Kidney tubule cell (primary cell): ENCODE measurements around the gene CCR5.

Experiments
- DNase-seq: peaks from one replicate; pipeline ENCODE4 v3.0.0-alpha.2; 2018; ENCODE audit warnings: low spot score

Gene CCR5

DNA sequence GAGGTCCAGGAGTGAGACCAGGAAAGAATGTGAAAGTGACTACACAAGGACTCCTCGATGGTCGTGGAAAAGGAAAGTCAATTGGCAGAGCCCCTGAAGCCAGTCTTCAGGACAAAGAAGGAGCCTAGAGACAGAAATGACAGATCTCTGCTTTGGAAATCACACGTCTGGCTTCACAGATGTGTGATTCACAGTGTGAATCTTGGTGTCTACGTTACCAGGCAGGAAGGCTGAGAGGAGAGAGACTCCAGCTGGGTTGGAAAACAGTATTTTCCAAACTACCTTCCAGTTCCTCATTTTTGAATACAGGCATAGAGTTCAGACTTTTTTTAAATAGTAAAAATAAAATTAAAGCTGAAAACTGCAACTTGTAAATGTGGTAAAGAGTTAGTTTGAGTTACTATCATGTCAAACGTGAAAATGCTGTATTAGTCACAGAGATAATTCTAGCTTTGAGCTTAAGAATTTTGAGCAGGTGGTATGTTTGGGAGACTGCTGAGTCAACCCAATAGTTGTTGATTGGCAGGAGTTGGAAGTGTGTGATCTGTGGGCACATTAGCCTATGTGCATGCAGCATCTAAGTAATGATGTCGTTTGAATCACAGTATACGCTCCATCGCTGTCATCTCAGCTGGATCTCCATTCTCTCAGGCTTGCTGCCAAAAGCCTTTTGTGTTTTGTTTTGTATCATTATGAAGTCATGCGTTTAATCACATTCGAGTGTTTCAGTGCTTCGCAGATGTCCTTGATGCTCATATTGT lies 10.8 kb upstream of the CCR5 start:
- peak; percentile 81 for DNase-seq

DNA sequence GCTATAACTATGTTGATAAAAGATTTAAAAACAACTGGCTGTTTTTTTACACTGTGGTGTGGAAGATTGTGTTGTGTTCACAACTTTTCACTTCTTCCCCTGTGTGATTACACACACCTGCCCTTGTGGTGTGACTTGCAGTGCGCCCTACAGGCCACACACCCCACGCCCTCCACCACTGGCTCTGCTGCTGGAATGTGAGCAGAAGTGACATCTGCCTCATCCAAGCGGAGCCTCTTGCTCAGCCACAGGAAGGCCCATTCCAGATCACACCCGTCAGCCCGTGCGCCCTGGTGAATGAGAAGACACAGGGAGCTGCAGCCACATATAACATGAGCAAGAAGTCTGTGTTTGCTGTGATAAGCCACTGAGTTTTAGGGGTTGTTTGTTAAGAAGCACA lies 9.8 kb upstream of the CCR5 start:
- DNase-seq, result peak; percentile 17

DNA sequence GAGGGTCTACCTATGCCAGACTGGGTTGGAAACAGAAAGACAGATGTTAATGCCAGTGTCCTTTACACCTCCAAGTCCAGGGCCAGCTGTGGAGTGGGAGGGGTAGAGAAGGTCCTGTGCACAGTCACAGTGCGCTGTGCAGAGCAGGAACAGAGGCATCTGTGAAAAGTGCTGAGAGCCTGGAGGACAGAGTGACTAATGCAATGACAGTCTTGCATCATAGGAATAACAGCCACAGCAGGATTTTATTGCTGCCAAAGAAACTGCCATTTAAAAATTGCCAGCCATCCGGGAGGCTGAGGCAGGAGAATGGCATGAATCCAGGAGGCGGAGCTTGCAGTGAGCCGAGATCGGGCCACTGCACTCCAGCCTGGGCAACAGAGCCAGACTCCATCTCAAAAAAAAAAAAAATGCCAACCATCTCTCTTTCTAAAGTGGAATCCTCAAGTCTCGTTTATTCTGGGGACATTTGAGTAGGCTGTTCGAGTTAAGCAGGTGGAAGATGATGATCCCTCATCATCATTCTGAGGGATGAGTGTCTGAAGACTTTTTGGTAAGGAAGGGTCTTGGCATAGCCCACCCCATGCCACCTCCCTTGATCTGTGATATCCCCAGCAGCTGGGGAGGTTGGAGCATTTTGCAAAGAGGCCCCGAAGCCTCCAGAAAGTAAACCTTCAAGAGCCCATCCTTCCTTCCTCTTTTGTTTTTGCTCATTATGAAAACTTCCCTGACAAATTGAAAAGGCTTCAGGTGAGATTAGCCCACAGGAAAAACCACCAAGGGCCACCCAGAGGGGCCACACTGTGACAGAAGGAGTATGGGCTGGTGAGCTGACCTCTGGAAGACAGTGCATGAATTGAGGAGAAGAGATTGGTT lies 9.1 kb upstream of the CCR5 start:
- DNase-seq, result peak; percentile 69

DNA sequence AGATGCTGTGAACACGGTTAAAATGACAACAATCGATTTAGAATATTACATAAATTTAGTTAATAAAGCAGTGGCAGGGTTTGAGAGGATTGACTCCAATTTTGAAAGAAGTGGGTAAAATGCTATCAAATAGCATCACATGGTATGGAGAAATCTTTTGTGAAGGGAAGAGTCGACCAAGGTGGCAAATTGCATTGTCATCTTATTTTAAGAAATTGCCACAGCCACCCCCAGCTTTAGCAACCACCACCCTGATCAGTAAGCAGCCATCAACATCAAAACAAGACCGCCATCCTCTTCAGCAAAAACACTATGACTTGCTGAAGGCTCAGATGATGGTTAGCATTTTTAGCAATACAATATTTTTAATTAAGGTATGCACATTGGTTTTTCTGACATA lies 5.7 kb upstream of the CCR5 start:
- no peak for DNase-seq

DNA sequence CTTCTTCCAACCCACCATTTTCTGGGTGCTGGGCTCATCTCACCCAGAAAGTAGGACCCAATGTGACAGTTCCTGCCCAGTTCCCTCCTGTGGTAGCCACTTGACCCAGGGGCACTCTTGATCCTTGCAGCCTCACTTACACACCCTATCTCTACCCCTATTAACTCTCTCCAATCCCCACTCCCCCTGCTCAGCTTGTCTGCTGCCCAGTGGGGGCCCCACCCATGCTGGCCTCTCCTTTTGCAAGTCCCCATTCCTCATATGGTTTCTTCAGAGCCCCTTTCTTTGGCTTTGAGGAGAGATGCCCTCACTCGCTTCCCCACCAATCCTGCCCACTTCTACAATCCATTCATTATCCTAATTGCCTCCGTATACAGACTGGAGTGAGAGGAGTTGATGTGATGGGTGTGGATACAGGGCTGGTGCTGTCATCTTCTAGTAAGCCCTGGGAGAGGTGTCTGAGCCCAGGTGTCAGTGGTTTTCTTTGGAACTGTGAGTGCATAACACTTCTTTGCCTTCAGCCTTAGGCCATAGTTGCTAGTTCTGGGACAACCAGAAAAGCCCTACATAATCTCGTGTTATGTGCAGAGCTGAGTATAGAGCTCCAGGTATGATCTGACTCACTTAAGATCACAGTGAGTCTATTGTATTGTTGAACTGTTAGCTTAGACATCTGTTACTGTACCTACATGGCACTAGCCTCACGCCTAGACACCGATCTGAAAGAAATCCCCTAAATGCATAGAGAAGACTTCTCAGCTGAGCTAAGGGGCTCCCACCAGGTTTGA lies 4.8 kb upstream of the CCR5 start:
- DNase-seq, result no peak

DNA sequence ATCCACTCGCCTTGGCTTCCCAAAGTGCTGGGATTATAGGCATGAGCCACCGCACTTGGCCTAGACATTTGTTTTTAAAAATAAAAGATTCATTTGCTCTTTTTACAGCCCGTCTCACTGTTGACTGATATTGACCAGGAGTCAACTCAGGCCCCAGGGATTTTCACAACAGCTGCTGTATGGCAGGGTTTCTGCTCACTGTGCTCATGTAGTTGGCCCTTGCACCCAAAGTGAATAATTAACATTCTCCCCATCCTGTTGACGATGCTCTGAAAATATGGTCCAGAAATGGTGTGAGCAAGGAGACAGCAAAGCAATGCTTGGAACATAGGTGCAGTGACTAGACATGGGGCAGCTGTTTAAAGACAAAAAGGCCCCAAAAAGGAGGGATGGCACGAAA lies 2.9 kb upstream of the CCR5 start:
- DNase-seq, result no peak

DNA sequence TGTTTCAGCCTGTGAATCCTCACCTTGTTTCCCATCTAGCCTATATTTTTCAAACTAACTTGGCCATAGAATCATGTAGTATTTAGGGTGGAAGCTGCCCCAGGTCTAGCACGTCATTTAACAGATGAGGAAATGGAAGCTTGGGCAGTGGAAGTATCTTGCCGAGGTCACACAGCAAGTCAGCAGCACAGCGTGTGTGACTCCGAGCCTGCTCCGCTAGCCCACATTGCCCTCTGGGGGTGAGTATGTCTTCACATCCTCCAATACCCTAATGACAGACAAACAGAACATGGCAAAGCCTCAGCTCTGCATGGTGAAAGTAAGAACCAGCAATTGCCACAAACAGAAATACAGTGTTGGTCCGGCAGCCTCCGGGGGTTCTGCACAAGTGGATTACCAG lies 2.2 kb upstream of the CCR5 start:
- peak; percentile 20 for DNase-seq

DNA sequence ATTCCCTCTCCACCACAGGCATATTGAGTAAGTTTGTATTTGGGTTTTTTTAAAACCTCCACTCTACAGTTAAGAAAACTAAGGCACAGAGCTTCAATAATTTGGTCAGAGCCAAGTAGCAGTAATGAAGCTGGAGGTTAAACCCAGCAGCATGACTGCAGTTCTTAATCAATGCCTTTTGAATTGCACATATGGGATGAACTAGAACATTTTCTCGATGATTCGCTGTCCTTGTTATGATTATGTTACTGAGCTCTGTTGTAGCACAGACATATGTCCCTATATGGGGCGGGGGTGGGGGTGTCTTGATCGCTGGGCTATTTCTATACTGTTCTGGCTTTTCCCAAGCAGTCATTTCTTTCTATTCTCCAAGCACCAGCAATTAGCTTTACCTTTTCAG lies 1.6 kb upstream of the CCR5 start:
- DNase-seq, result no peak

DNA sequence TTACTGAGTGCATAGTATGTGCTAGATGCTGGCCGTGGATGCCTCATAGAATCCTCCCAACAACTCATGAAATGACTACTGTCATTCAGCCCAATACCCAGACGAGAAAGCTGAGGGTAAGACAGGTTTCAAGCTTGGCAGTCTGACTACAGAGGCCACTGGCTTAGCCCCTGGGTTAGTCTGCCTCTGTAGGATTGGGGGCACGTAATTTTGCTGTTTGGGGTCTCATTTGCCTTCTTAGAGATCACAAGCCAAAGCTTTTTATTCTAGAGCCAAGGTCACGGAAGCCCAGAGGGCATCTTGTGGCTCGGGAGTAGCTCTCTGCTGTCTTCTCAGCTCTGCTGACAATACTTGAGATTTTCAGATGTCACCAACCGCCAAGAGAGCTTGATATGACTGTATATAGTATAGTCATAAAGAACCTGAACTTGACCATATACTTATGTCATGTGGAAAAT lies 1.0 kb upstream of the CCR5 start:
- no peak for DNase-seq

DNA sequence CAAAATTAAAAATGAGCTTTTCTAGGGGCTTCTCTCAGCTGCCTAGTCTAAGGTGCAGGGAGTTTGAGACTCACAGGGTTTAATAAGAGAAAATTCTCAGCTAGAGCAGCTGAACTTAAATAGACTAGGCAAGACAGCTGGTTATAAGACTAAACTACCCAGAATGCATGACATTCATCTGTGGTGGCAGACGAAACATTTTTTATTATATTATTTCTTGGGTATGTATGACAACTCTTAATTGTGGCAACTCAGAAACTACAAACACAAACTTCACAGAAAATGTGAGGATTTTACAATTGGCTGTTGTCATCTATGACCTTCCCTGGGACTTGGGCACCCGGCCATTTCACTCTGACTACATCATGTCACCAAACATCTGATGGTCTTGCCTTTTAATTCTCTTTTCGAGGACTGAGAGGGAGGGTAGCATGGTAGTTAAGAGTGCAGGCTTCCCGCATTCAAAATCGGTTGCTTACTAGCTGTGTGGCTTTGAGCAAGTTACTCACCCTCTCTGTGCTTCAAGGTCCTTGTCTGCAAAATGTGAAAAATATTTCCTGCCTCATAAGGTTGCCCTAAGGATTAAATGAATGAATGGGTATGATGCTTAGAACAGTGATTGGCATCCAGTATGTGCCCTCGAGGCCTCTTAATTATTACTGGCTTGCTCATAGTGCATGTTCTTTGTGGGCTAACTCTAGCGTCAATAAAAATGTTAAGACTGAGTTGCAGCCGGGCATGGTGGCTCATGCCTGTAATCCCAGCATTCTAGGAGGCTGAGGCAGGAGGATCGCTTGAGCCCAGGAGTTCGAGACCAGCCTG lies 984 bp downstream of the CCR5 start:
- DNase-seq, result no peak

DNA sequence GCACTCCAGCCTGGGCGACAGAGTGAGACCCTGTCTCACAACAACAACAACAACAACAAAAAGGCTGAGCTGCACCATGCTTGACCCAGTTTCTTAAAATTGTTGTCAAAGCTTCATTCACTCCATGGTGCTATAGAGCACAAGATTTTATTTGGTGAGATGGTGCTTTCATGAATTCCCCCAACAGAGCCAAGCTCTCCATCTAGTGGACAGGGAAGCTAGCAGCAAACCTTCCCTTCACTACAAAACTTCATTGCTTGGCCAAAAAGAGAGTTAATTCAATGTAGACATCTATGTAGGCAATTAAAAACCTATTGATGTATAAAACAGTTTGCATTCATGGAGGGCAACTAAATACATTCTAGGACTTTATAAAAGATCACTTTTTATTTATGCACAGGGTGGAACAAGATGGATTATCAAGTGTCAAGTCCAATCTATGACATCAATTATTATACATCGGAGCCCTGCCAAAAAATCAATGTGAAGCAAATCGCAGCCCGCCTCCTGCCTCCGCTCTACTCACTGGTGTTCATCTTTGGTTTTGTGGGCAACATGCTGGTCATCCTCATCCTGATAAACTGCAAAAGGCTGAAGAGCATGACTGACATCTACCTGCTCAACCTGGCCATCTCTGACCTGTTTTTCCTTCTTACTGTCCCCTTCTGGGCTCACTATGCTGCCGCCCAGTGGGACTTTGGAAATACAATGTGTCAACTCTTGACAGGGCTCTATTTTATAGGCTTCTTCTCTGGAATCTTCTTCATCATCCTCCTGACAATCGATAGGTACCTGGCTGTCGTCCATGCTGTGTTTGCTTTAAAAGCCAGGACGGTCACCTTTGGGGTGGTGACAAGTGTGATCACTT lies 2.0 kb downstream of the CCR5 start:
- DNase-seq, result peak; percentile 27

DNA sequence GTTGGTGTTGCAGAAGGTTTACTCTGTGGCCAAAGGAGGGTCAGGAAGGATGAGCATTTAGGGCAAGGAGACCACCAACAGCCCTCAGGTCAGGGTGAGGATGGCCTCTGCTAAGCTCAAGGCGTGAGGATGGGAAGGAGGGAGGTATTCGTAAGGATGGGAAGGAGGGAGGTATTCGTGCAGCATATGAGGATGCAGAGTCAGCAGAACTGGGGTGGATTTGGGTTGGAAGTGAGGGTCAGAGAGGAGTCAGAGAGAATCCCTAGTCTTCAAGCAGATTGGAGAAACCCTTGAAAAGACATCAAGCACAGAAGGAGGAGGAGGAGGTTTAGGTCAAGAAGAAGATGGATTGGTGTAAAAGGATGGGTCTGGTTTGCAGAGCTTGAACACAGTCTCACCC lies 4.0 kb downstream of the CCR5 start:
- no peak for DNase-seq

DNA sequence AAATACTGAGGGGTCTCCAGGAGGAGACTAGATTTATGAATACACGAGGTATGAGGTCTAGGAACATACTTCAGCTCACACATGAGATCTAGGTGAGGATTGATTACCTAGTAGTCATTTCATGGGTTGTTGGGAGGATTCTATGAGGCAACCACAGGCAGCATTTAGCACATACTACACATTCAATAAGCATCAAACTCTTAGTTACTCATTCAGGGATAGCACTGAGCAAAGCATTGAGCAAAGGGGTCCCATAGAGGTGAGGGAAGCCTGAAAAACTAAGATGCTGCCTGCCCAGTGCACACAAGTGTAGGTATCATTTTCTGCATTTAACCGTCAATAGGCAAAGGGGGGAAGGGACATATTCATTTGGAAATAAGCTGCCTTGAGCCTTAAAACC lies 4.5 kb downstream of the CCR5 start:
- DNase-seq, result no peak

DNA sequence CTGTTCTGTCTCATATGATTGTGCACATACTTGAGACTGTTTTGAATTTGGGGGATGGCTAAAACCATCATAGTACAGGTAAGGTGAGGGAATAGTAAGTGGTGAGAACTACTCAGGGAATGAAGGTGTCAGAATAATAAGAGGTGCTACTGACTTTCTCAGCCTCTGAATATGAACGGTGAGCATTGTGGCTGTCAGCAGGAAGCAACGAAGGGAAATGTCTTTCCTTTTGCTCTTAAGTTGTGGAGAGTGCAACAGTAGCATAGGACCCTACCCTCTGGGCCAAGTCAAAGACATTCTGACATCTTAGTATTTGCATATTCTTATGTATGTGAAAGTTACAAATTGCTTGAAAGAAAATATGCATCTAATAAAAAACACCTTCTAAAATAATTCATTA lies 5.1 kb downstream of the CCR5 start:
- DNase-seq, result no peak

DNA sequence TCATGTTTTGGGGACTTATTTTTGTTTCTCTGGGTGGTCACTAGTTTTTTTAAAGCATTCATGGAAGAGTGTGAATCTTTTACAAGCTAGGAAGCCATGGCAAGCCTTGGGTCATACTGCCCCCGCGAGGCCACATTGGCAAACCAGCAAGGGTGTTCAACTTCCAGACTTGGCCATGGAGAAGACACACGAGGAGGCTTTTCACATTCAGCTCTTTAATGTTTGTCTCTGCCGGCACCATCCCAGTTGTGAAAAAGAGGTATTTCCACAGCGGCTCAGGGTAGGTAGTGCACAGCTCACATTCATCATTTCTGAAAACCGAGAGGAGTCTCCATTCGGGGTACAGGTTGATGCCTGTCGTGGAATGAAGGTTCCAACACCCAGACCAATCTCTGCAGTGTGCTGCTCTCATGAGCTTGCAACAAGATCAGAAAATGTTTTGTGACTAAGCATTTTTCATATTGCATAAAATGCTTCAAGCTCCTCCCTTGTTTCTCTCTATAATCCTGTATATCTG lies 7.7 kb downstream of the CCR5 start:
- DNase-seq, result peak; percentile 63

DNA sequence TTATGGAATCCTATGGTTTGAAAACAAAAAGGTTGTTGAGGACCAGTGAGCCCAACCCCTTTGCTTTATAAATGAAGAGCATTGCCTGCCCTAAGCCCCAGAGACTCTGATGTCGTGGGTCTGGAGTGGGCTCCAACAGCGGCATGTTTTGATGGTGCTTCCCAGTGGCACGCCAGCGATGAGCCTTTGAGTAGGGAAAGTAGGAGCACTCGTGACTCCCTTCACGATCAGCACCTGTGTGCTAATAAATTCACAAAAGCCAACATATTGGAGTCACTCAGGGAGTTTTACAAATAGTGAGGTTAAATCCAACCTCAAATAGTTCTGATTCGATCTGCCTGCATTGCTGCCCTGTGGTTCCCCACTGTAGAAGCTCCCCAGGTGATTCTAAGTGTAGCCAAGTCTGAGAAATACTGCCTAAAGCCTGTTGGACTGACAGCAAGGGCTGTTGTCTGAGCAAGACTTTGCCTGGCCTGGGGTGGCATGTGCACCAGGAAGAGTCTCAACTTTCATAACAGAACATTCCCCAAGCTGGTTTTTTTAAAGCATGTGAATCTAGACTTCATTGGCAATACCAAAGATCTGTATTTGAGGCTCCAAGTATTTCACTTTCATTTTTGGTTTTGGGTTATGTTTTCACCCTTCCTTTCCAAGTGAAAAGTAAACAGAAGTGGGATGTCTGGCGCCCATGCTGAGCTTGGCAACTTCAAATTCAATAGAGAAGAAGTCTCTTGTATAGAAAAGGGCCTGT lies 9.9 kb downstream of the CCR5 start:
- DNase-seq, result no peak

DNA sequence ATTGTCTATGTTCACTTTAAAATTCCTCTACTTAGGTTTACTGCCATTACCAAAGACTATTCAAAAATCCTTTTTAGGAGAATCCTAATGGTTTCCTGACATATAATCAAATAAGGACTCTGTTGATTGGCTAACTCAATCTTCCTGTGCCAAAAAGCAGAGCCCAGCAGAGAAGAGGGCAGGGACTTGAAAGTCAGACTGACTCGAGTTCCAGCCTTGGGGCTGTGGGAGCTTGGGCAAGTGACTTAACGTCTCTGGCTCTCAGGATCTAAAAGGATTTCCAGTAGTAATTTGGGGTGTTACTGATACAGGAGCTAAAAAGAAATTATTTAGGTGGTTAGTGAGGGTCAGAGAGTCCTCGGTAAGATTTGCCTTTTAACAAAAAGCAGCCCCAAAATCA lies 10.9 kb downstream of the CCR5 start:
- DNase-seq, result no peak

DNA sequence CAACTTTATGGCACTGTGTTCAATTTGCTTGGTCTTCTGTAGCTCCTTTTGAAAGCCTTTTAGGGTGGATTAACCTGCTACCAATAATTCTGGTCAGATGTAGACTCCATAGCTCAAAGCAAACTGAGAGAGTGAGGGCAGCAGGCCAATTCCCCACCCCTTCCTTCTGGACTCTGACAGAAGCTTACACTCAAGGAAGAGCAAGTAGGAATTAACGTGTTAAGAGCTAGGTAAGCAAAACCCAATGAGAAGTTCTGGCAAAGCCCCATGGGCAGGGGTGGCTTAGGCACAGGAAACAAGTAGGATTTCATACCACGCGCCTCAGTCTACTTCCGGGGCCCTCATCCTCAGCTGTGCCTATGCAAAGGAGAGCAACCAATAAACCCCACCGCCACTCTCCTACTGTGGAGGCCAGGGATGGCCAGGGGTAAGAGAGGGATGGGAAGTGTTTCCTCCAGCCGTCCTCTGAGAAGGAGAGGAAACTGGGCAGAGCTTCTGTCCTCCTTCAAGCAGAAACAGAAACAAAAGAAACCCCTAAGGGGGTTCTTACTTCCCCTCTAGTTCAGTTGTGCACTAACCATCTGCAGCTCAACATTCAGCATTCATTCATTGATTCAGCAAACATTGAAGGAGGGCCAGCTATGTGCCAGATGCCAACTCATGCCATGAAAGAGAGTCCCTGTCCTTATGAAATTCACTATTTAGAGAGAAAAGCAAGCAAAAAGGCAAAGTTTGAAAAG lies 12.6 kb downstream of the CCR5 start:
- DNase-seq, result no peak

DNA sequence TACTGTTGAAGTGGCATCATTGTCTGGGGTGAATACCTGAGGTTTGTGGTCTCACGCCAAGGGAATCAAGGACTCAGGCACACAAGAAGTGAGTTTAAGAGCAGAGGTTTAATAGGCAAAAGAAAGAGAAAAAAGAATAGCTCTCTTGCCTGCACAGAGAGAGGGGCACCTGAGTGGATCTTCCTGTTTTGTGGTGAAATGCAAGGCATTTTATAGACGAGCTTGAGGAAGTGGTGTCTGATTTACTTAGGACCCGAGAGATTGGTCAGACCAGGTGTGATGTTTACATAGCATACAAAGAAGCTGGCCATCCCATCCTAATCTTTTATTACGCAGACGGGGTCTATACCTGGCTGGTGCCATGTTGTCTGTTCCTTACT lies 13.2 kb downstream of the CCR5 start:
- no peak for DNase-seq
